GM12878 (cell line): ENCODE results near the gene UBASH3B.

Experiments
- CHD2 ChIP-seq: IDR thresholded peaks from 2 replicates; pipeline ENCODE4 v1.6.1; 2011; ENCODE audit warnings: low read depth, low read length, improper control_type of control experiment, borderline replicate concordance
- ESRRA ChIP-seq: IDR thresholded peaks from 2 replicates; pipeline ENCODE4 v1.6.1; 2012; ENCODE audit warnings: mild to moderate bottlenecking, low read length, improper control_type of control experiment
- POLR2A ChIP-seq: IDR thresholded peaks from 2 replicates; pipeline ENCODE4 v1.6.1; 2011; ENCODE audit warnings: low read depth, mild to moderate bottlenecking, low read length
- RAD51 ChIP-seq: fragments of 450-650 bp; IDR thresholded peaks from 2 replicates; pipeline ENCODE4 v1.6.1; 2016; ENCODE audit warnings: moderate library complexity, mild to moderate bottlenecking, inconsistent platforms
- TF ChIP-seq, protein P1 (sequence below): fragments of 450-650 bp; formaldehyde crosslinking; IDR thresholded peaks from 2 replicates; pipeline ENCODE4 v1.4.0; 2022; ENCODE audit warnings: mild to moderate bottlenecking, moderate library complexity

DNA sequence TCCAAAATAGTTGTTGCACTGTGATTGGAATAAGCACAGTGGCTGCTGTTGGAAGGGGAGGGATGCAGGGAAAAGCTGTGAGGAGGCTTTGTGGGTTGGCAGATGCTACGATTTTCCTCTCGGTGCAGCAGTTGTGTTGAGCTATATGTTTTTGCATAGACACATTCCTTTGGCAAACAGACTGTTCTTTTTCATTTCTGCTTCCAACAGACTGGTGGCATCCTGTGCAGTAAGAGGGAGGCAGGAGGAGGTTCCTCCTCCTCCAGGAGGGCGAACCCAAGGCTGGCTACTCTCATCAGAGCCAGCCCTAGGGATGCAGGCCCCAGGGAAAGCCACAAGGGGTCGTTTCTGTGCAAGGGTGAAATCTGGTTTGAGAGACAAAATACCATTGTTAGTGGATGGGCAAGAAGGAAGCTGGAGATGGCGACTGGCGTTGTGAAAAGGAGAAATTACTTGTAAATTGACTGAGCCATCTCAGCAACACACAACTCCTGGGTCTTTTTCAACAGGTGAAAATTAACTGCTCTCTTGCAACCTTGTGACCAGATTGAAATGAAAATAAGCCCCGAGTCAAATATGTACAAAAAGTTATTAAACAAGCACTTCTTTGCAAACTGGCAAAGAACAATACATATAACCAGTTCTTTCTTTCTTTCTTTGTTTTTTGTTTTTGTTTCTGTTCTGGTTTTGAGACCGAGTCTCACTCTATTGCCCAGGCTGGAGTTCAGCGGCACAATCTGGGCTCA, 26.5 kb upstream of the UBASH3B start:
- TF ChIP-seq ESRRA = no peak
- no peak for TF ChIP-seq CHD2
- TF ChIP-seq, protein P1, sequence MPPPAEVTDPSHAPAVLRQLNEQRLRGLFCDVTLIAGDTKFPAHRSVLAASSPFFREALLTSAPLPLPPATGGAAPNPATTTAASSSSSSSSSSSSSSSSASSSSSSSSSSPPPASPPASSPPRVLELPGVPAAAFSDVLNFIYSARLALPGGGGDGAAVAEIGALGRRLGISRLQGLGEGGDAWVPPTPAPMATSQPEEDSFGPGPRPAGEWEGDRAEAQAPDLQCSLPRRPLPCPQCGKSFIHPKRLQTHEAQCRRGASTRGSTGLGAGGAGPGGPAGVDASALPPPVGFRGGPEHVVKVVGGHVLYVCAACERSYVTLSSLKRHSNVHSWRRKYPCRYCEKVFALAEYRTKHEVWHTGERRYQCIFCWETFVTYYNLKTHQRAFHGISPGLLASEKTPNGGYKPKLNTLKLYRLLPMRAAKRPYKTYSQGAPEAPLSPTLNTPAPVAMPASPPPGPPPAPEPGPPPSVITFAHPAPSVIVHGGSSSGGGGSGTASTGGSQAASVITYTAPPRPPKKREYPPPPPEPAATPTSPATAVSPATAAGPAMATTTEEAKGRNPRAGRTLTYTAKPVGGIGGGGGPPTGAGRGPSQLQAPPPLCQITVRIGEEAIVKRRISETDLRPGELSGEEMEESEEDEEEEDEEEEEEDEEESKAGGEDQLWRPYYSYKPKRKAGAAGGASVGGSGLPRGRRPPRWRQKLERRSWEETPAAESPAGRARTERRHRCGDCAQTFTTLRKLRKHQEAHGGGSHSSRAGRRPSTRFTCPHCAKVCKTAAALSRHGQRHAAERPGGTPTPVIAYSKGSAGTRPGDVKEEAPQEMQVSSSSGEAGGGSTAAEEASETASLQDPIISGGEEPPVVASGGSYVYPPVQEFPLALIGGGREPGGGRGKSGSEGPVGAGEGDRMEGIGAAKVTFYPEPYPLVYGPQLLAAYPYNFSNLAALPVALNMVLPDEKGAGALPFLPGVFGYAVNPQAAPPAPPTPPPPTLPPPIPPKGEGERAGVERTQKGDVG (CRISPR knock-in tag) = no peak
- no peak for TF ChIP-seq POLR2A
- TF ChIP-seq RAD51 = no peak
